Activated CD4-positive, alpha-beta T cell treated with anti-CD3 and anti-CD28 coated beads, Interleukin-2, Interleukin-4, amounts not matched to agents 100 ng/mL and 50 ng/mL, durations not matched to agents 16 hours and 8 hours (primary cell): Measurements from ENCODE around the gene TASP1.
A peak's percentile ranks its signal among the peaks of the same experiment; 100 is the strongest.
"Not testable (repeated sequence)": the region's sequence is repeated elsewhere in the genome, so short reads cannot be mapped to it uniquely, and the experiment has no call there.

Experiments used
- DNase-seq: peaks from one replicate; pipeline ENCODE4 v3.0.0-alpha.2; 2020; ENCODE audit warnings: low spot score

TASP1 gene

GRCh38 chr20:13493143-13493542, 145.6 kb downstream of the TASP1 start:
- DNase-seq: no peak

- DNase-seq: no peak
These were observed 146.7 kb downstream of the TASP1 start for GRCh38 chr20:13492001-13492481.

GRCh38 chr20:13487202-13487601, 151.5 kb downstream of the TASP1 start:
- no peak for DNase-seq

- no peak for DNase-seq
These were observed 152.0 kb downstream of the TASP1 start for GRCh38 chr20:13486694-13487093.

- DNase-seq: no peak
These were observed 153.2 kb downstream of the TASP1 start for GRCh38 chr20:13485576-13485975.

GRCh38 chr20:13485019-13485418, 153.7 kb downstream of the TASP1 start:
- DNase-seq: not testable (repeated sequence)

- DNase-seq: not testable (repeated sequence)
These were observed 155.3 kb downstream of the TASP1 start for GRCh38 chr20:13483472-13483871.

- no peak for DNase-seq
These were observed 160.4 kb downstream of the TASP1 start for GRCh38 chr20:13478366-13478765.

GRCh38 chr20:13474467-13474866, 164.3 kb downstream of the TASP1 start:
- no peak for DNase-seq

- no peak for DNase-seq
These were observed 169.5 kb downstream of the TASP1 start for GRCh38 chr20:13469262-13469661.

GRCh38 chr20:13468166-13468565, 170.6 kb downstream of the TASP1 start:
- DNase-seq: no peak

- DNase-seq: no peak
These were observed 174.0 kb downstream of the TASP1 start for GRCh38 chr20:13464702-13465101.

GRCh38 chr20:13461849-13462458, 176.8 kb downstream of the TASP1 start:
- no peak for DNase-seq

- peak; percentile 24 for DNase-seq
These were observed 179.8 kb downstream of the TASP1 start for GRCh38 chr20:13458860-13459451.

- no peak for DNase-seq
These were observed 181.2 kb downstream of the TASP1 start for GRCh38 chr20:13457487-13457886.

- no peak for DNase-seq
These were observed 183.0 kb downstream of the TASP1 start for GRCh38 chr20:13455713-13456112.

GRCh38 chr20:13453367-13453766, 185.4 kb downstream of the TASP1 start:
- DNase-seq: no peak

GRCh38 chr20:13452470-13453124, 186.1 kb downstream of the TASP1 start:
- no peak for DNase-seq

GRCh38 chr20:13449868-13450434, 188.8 kb downstream of the TASP1 start:
- DNase-seq: no peak

- no peak for DNase-seq
These were observed 191.1 kb downstream of the TASP1 start for GRCh38 chr20:13447385-13448180.

GRCh38 chr20:13443690-13444089, 195.0 kb downstream of the TASP1 start:
- no peak for DNase-seq

- no peak for DNase-seq
These were observed 195.7 kb downstream of the TASP1 start for GRCh38 chr20:13442986-13443385.
